Ovary (tissue), 9 donors: ENCODE results near the gene CFAP54. TPM values are rescaled to one million over a fixed set of nuclear protein-coding genes. Genes with fewer than 3 reads are reported as not detected.

ENCODE experiments used
- DNase-seq, 5 donors: peaks; one replicate each; pipeline ENCODE4 v3.0.0-alpha.2; 2019 to 2020
- H3K27ac ChIP-seq, 2 donors: fragments of 200-600 bp; one replicate each; pipeline versions ENCODE4 v1.5.1 to v1.8.0; 2019 to 2022
- H3K27me3 ChIP-seq: fragments of 200-600 bp; one replicate; pipeline ENCODE4 v1.8.0; 2022
- H3K36me3 ChIP-seq: fragments of 200-600 bp; sonication (generic); one replicate; pipeline ENCODE4 v1.5.1; 2019
- H3K4me1 ChIP-seq: one replicate; pipeline ENCODE4 v1.8.1; 2013; ENCODE audit warnings: mild to moderate bottlenecking, moderate library complexity; ENCODE audit not compliant: insufficient read depth
- H3K4me3 ChIP-seq: fragments of 200-600 bp; sonication (generic); one replicate; pipeline ENCODE4 v1.5.1; 2017
- H3K9me3 ChIP-seq, 2 donors: fragments of 200-600 bp in 1 of 2; sonication (generic) in 1 of 2; one replicate each; pipeline versions ENCODE4 v1.5.1 to v1.8.1; 2013 to 2019; ENCODE audit warnings: mild to moderate bottlenecking in 1 of 2, moderate library complexity in 1 of 2
- EP300 ChIP-seq: sonication (generic); formaldehyde crosslinking; IDR thresholded peaks from one replicate; pipeline ENCODE4 v1.6.1; 2017; ENCODE audit warnings: antibody characterized with exemption
- POLR2A ChIP-seq: fragments of 450-650 bp; IDR thresholded peaks from one replicate; pipeline ENCODE4 v1.6.1; 2017; ENCODE audit warnings: antibody characterized with exemption, mild to moderate bottlenecking, moderate library complexity
- WGBS, 3 donors: extraction: QIAGEN DNeasy Blood & Tissue Kit in 1 of 3; methylation state at CpG; one replicate each; pipeline versions ENCODE4 v1.1.5 to v1.1.7; 2013 to 2017; 5-methylcytosine and 5-hydroxymethylcytosine counted together
- intact Hi-C, 4 donors: fragments of 100-400 bp; cut with DNase I; formaldehyde crosslinking; loops; one replicate each; pipeline versions ENCODE4 v1.11.0 to v1.15.1; 2022 to 2023
- polyA plus RNA-seq, 2 donors: library from polyadenylated mRNA; stranded (reverse); fragments of 200-250 nt in 1 of 2; fragments of 350-450 nt in 1 of 2; fragmentation: Illumina TruSeq in 1 of 2; extraction: RNeasy Lipid Tissue Mini Kit (QIAGEN cat#74804) in 1 of 2; gene quantifications; one replicate each; pipeline ENCODE4 v1.2.3, GENCODE V29; 2013 to 2014
- total RNA-seq, 7 donors: library from RNA; depleted of rRNA in 2 of 7; stranded (reverse); fragments of >200 nt in 2 of 7; fragmentation: NEBNext Ultra II Directional in 3 of 7; extraction: Animal tissue kit (Norgen Biotek cat#: 25700) in 3 of 7; gene quantifications; one replicate each; pipeline versions ENCODE4 v1.1.0 to v1.2.4, GENCODE V29; 2016 to 2023
- TF ChIP-seq, protein P1 (sequence below), 3 donors: fragments of 450-650 bp in 2 of 3; fragments of 200-600 bp in 1 of 3; IDR thresholded peaks; one replicate each; pipeline versions ENCODE4 v1.5.1 to v1.8.0; 2016 to 2022; ENCODE audit warnings: antibody characterized with exemption in 3 of 3, mild to moderate bottlenecking in 1 of 3
- donor health status: DM: no; HTN: no; CAD: no; lungs with moderate emphysema.
- donor health status: DM: no; HTN: no; CAD: no.
- donor health status: Bipolar disorder and iron deficiency.
- donor health status: DM: yes; HTN: yes; CAD: no.
- donor health status: DM: no; HTN: no; CAD: no.
- donor health status: DM: yes; HTN: yes; CAD: no.

CFAP54 gene
- total and polyA plus RNA-seq, 9 donors: 0.15 to 29.8 (median 1.7) TPM

DNA sequence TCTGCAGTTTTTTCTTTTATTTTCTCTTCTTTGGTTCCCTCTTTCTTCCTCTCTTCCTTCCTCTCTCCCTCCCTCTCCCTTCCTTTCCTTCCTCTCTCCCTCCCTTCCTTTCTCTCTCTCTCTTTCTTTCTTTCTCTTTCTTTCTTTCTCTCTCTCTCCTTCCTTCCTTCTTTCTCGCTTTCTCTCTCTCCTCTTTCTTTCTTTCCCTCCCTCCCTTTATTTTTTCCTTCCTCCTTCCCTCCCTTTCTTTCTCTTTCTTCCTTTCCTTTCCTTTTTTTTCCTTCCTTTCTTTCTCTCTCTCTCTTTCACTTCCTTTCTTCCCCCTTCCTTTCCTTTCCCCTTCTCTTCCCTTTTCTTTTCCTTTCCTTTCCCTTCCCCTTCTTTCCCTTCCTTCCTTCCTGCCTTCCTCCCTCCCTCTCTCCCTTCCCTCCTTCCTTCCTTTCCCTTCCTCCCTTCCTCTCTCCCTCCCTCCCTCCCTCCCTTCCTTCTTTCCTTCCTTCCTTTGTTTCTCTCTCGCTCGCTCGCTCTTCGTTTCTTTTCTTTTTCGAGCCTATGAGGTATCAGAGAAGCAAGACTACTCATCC, 13.7 kb downstream of the CFAP54 start:
- no peaks in the 10 kb centered on the region for H3K36me3 ChIP-seq
- no peak overlapping the region for H3K4me3 ChIP-seq
- no peaks in the 10 kb centered on the region for H3K27me3 ChIP-seq
- H3K9me3 ChIP-seq: no peaks in the 10 kb centered on the region
- TF ChIP-seq, protein P1, sequence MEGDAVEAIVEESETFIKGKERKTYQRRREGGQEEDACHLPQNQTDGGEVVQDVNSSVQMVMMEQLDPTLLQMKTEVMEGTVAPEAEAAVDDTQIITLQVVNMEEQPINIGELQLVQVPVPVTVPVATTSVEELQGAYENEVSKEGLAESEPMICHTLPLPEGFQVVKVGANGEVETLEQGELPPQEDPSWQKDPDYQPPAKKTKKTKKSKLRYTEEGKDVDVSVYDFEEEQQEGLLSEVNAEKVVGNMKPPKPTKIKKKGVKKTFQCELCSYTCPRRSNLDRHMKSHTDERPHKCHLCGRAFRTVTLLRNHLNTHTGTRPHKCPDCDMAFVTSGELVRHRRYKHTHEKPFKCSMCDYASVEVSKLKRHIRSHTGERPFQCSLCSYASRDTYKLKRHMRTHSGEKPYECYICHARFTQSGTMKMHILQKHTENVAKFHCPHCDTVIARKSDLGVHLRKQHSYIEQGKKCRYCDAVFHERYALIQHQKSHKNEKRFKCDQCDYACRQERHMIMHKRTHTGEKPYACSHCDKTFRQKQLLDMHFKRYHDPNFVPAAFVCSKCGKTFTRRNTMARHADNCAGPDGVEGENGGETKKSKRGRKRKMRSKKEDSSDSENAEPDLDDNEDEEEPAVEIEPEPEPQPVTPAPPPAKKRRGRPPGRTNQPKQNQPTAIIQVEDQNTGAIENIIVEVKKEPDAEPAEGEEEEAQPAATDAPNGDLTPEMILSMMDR (IDR thresholded peaks at IDR 0.05): no peak
- TF ChIP-seq EP300: no peak
- no peak for TF ChIP-seq POLR2A
- no peaks in the 10 kb centered on the region for H3K4me1 ChIP-seq
- intact Hi-C loops: no loop called here
- 90 to 93% (median 92%) methylated on average over 5 to 6 of the region's 6 CpGs for WGBS, 3 donors
- H3K27ac ChIP-seq: no peak overlapping the region
- no peak for DNase-seq

DNA sequence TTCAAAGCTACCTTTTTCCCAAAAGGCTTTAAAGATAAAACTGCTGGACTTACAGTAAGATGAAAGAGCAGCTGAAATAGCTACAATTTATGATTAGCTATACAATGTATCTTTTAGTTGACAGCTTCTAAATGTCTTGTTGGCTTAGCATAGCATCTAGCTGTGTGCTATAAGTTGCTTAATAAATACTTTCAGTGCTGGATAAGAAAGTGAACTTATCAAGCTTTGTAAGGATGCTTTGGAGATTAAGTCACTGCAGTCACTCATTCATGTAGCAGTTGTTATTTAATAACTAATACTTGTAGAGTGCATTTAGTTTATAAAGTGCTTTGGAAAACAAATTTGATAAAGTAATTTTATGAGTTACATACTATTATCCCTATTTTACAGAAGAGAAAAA, 14.6 kb downstream of the CFAP54 start:
- Histone ChIP-seq H3K4me1 (no peaks in the 10 kb centered on the region), H3K9me3 (no peaks in the 10 kb centered on the region), H3K4me3 (no peak overlapping the region), H3K27ac (no peak overlapping the region), H3K27me3 (no peaks in the 10 kb centered on the region), H3K36me3 (no peaks in the 10 kb centered on the region)
- intact Hi-C loops: no loop called here
- TF ChIP-seq POLR2A: no peak
- TF ChIP-seq EP300: no peak
- TF ChIP-seq, protein P1 (IDR thresholded peaks at IDR 0.05): no peak
- no peak for DNase-seq

GRCh38 chr12:96506776-96507175, 17.4 kb downstream of the CFAP54 start:
- H3K27me3 ChIP-seq: no peaks in the 10 kb centered on the region
- 94 to 98% (median 96%) methylated on average over 1 of the region's 1 CpG for WGBS, 3 donors
- H3K9me3 ChIP-seq: no peaks in the 10 kb centered on the region
- no peaks in the 10 kb centered on the region for H3K36me3 ChIP-seq
- DNase-seq: no peak
- H3K27ac ChIP-seq: no peak overlapping the region
- intact Hi-C loops: no loop called here
- TF ChIP-seq POLR2A: no peak
- TF ChIP-seq EP300: no peak
- TF ChIP-seq, protein P1 (IDR thresholded peaks at IDR 0.05): no peak
- no peaks in the 10 kb centered on the region for H3K4me1 ChIP-seq
- H3K4me3 ChIP-seq: no peak overlapping the region

DNA sequence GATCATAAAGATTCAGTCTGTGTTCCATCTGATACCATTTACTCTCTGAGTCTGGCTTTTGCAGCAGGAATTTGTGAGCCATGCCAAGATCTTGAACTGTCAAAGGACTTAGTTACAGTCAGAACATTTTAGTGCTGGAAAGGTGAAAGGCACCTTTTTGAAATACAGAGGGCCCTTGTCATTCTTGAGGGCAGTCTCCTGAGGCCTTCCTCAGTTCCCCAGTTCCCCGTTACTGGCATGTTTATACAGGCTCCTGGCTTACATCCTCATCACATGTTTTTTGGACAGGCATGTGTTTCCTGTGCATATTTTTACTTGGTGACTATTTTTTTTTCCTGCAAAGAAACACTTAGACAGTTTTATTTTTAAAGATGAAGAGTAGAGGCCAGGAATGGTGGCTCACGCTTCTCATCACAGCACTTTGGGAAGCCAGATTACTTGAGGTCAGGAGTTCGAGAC, 21.0 kb downstream of the CFAP54 start:
- DNase-seq: no peak

More for the DNA sequence above, 21.0 kb downstream of the CFAP54 start:
- intact Hi-C loops: loop anchor here in 3 of 4 donors (10.0 kb wide), 3 partner anchors 296 to 316 kb away; partner anchors contain the start of gene ELK3 (in 1 of the 3)
- Histone ChIP-seq H3K27me3 (no peaks in the 10 kb centered on the region), H3K4me1 (no peaks in the 10 kb centered on the region), H3K27ac (no peak overlapping the region), H3K4me3 (no peak overlapping the region), H3K9me3 (no peaks in the 10 kb centered on the region), H3K36me3 (no peaks in the 10 kb centered on the region)
- TF ChIP-seq, protein P1 (IDR thresholded peaks at IDR 0.05): no peak
- TF ChIP-seq POLR2A (no peak), EP300 (no peak)
- WGBS, 3 donors: 52 to 76% (median 72%) methylated on average over 3 of the region's 3 CpGs
